A172 (cell line): Measurements from ENCODE around the gene SDC3. TPM values are rescaled to one million over a fixed set of nuclear protein-coding genes. Genes with fewer than 3 reads are reported as not detected.

Source experiments
- DNase-seq: peaks from one replicate; pipeline ENCODE4 v3.0.0-alpha.2; 2015; ENCODE audit warnings: low spot score
- total RNA-seq: library from RNA; depleted of rRNA; stranded (reverse); fragments of >200 nt; shearing (Covaris generic); gene quantifications from 2 replicates; pipeline ENCODE4 v1.2.3, GENCODE V29; 2014

SDC3 gene
- total RNA-seq, 1 experiment from 2014 or later, result 18.4 TPM

DNA sequence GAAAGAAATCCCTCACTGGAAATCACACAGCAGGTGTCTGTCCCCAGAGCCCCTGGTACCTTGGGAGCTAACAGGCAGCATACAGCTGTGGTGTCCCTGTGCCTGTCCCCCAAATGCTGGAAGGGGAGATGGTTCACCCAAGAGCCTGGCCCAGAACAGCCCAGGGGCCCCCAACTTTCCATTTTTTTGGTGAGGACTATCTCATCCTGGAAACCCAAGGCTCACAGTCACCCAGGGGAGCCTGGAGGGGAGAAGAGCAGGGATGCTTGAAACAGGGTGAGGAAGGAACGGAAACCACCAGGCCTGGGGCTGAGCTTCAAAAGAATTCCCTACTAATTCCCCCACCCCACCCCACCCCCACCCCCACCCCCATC lies 3.6 kb downstream of the SDC3 start:
- no peak for DNase-seq

DNA sequence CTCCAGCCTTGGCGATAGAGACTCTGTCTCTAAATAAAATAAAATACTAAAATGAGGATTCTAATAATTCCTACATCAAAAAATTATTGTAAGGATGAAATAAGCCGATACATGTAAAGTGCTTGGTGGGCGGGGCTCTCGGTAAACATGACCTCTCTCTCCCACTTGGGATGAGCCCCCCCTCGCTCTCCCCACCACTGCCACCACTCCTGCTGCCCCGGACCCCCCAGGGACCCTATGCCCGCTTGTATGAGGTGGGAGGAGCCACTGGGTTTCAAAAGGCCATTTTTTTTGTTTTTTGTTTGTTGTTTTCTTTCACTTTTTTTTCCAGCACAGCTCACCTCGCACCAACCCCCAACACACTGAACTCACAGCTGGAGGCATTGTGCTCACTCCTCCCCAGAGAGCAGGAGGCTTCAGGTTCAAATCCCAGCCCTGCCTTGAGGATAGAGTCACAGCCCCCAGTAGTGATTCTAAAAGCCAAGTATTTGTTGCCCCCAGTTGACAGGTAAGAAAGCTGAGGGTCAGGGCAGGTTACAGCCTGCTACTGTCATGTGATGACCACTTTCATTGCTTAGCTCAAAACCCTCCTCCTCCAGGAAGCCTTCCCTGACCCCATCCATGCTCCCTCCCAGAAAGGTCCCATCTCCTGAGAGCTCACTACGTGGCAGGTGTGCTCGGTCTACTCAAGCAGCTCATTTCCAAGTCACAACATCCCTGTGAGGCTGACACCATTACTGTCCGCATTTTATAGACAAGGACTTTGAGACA lies 4.2 kb downstream of the SDC3 start:
- DNase-seq, result no peak

DNA sequence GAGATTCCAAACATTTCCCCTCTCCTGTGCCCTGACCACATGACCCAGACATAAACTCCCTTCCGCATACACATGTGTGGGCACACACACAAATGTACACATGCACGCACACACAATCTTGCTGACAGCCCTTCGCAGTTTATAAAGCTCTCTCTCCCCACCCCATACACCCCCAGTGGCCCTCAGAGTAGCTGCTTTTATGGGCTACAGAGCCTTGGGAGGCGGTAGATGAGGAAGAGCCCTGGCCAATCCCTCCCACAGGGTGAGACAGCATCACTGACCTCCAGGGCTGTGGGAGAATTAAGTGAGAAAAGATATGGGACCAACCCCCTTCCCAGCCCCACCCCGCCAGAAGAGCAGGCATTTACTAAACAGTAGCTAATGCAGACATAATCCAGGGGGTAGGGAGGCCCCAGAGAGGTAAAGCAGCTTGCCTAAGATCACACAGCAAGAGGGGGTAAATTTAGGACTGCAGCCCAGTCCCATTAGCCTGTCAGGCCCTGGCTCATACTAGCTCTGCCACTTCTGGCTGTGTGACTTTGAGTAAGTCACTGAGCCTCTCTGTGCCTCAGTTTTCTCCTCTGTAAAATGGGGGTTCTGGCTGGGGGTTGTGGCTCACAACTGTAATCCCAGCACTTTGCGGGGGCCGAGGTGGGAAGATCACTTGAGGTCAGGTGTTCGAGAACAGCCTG lies 5.1 kb downstream of the SDC3 start:
- no peak for DNase-seq

DNA sequence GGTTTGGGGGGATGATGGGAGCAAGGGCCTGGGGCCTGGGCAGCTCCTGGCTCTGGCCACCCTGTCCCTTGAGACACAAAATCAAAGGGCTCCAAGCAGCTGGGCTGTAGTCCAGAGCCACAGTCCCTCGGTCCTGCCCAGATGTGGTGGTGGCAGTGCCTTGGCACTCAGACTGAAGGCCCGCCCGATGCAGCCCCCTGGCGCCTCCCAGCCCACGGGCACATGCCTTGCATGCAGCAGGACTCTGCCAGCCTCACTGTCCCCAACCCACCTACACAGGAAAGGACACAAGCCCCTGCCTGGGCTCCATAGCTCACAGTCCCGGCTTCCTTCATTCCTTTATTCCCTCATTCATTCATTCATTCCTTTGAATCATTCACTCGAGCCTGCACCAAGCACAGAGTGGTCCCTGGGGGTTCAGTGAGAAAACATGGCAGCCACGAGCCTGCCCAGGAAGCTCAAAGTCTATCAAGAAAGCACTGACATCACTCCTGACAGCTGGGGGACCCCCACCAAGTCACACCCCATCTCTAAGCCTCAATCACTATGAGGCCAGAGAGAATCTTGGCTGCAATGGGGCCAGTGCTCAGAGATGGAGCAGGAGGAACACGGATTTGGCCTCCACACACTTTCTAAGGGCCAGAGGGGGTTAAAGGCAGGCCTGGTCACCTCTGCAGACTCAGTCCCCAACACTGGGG lies 5.8 kb downstream of the SDC3 start:
- DNase-seq, result no peak

DNA sequence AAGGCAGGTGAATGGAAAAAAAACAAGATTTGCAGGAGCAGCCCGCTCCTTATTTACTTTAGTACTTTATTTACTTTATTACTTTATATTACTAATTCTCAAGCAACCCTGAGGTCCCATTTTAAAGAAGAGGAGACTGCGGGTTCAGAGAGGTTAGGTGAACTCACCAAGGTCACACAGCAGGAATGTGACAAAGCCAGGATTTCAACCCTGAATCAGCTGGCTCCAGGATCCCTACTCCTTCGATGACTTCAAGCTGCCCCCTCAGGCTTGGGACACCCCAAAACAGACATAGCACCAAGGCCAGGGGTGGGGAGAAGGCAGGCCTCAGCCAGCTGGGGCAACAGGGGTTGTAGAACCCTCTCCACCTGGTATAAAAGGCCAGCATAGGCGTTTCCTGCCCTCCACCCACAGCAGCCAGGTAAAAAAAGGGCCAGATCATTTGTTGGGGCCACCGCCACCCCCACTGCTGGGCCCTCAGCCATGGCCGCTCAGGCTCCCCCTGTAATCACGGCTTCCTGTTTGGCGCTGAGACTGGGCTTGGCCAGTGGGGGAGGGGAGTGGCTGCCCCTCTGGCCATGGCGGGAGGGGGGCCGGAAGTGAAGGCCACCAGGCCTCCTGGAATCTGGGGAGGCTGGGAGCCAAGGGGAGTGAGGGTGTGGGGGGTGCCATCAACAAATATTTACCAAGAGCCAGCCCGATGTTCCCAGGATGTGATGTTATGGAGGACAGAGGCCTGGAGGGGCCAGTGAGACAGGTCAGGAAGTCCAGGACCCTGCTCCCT lies 6.6 kb downstream of the SDC3 start:
- DNase-seq, result no peak

DNA sequence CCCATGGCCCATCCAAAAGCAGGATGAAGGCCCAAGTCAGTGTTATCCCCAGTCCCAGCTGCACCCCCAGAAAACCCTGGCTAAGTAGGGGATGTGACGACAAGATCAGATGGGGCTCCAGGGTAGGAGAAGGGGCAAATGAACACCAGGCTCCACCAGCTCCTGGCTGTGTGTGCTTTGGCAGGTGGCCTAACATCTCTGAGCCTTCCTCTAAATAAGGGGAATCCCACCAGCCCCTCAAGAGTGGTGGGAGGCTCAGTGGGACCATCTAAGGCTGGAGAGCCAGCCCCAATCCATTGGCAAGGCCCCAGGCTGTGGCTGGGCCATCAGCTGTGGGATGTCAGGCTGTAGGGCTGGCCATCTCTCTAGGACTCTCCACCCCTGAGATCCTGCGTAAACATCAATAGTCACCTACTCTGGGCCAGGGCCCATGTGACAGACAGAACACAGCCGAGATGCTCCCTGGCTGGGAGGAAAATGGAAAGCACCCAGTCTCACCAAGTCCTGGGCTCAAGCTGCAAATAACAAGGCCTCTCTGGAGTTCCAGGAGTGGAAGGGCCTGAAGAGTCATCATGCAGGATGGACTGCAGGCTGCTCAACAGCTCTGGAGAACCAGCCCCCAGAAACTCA lies 7.5 kb downstream of the SDC3 start:
- no peak for DNase-seq

DNA sequence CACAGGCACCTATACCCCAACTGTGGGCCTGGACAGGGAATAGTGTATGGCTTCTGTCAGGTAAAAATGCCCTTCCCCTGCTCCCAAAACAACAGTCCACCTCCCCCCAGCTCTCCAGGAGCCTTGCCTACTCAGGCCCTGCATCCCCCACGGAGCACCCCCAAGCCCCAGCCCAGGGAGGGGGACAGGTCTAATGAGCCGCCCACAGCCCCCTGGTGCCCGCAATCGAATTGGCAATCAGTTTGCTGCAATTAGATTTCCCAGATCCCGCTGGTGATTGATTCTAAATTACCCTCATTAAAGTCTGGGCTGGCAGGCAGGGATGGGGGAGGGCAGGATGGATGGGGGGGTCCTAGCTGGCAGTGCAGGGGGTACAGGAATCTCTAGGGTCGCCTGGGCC lies 8.1 kb downstream of the SDC3 start:
- no peak for DNase-seq

DNA sequence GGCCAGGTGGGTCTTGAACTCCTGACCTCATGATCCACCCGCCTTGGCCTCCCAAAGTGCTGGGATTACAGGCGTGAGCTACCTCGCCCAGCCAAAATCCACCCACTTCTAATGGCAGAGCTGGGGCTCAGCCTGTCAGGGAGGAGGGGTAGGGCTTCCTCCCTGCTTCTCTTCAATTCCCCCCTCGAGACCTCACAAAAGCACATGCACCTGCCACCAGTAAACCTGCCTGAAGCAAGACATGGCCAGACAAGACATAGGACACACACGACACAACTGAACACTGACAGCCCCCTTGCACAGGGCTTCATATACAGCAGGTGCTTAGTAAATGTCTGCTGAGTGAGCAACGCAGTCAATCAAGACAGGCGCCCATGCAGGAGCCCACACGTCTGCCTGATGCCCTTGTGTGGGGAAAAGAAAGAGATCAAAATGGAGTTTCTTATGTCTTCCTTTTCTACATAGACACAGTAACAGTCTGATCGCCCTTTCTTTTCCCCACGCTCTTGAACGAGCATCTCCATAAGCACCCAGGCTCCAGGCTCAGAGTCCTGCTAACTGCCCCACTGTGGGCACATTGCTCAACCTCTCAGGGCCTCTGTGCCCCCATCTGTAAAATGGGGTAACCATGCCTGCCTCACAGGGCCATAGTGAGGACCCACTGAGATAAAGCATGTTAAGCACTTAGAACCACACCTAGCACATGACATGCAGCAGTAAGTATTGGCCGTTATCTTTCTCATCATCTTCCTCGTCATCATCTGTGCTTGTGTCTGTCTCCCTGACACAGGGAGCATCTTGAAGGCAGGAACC lies 8.8 kb downstream of the SDC3 start:
- DNase-seq, result no peak

DNA sequence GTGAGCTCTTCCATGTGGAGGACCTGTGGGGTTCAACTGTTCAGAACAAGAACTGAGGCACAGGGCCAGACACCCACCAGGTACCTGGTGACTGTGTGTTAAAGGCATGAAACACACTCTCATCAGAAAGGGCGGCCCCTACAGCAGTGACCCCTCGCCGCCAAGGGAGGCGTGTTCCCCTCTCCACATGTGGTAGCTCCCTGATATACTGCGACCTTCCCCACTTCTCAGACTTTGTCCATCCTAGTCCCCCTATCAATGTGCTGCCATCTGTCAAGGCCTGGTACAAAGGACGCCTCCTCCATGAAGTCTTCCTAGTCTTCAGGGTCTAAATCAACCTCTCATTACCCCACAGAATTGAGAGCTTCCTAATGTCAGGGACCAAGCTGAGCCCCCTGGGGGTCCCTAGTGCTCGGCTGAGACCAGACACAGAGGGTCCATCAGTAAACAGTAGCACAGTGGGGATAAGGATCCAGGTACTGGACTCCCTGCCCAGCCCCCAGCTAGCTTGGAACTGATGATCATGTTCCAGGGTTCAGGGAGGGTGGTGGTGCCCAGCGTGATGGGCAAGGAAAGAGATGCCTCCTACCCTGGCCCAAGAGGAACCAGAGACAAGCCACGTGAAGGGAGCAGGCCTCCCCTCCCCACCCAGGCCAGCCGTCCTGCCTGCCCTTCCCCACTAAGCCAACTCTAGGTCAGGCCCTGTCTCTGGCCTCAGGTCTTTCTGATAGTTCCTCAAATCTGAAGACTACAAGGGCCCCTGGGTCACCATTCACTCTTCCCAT lies 10.3 kb downstream of the SDC3 start:
- no peak for DNase-seq

DNA sequence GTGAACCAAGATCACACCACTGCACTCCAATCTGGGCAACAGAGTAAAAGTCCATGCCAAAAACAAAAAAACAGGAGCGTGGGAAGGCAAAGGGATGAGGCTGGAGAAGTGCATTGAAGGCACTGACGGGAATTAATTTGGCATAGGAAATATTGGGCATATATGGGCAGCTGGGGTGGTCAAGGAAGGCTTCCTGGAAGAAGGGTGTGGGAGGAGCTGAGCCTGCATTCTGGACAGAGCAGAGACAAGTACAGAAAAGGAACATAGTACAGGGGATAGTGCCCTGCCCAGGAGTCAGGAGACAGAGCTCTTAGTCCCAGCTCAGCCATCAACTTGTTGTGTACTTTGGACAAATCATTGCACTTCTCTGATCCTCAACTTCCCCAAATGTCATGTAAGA lies 11.7 kb downstream of the SDC3 start:
- DNase-seq, result no peak

DNA sequence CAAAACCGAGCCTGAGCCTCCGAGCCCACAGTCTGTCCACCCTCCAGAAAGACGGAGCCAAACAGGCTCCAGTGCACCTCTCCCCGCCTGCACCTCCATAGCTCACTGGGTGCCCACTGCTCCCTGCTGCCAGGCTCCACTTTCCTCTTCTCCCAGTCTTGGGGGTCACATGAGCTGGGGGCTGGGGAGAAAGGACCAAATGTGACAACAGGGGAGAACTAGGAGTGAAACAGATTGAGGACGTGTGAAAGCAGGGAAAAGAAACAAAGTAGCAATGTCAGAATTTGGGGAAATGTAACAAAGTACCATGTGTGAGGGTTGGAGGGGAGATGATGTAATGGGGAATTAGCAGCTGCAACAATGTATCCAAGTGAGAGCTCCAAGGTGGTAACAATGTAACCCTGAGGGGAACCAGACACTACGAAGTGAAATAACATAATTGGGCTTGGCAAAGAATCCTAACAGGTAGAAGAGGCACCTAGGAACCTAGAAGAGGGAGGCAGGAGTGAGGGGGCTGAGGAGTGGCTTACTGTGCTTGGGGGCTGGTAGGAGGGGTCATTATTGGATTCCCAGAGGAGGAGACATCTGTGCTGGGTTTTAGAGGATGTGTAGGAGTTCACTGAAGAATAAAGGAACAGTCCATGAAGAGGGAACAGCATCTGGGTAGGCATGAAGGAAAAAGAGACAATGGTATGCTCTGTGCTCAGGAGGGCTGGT lies 12.5 kb downstream of the SDC3 start:
- DNase-seq, result no peak

DNA sequence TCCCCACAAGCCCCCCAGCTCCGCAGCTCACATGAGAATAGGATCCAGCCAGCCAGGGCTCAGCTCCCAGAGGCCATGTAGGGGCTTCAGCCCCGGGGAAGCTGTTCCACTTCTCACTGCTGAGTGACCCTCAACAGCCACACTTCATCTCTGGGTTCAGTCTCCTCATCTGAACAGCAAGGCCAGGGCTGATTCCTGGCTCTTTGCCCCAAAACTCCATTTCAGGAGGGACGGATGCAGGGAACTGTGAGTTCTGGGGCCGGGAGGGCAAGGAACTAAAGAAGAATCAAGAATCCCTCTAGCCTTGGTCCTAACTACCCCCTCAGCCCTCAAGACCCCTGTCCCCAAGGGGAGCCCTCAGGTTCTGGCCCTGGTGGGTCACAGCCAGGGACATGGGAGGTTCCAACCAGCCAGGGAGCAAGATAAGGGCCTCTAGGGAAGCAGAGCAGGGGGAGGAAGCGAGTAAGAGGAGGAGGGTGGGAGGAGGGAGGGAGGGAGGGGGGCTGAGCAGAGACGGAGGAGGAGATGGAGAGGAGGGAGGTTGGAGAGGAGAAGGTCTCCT lies 13.1 kb downstream of the SDC3 start:
- no peak for DNase-seq

DNA sequence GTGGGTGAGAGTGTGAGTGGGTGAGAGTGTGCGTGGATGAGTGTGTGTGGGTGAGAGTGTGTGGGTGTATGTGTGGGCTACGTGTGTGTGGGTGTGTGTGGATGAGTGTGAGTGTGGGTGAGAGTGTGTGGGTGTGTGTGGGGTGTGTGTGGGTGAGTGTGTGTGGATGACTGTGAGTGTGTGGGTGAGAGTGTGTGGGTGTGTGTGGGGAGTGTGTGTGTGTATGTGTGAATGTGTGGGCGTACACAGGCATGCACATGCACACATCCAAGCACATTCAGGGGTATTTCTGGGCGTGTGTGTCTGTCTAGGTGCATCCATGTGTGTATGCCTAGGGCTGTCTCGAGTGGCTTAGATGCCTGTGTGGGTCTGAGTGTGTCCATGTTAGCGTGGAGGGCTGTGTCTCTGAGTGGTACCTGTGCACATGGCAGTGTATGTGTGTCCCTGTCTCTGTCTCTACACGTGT lies 14.0 kb downstream of the SDC3 start:
- DNase-seq, result no peak

DNA sequence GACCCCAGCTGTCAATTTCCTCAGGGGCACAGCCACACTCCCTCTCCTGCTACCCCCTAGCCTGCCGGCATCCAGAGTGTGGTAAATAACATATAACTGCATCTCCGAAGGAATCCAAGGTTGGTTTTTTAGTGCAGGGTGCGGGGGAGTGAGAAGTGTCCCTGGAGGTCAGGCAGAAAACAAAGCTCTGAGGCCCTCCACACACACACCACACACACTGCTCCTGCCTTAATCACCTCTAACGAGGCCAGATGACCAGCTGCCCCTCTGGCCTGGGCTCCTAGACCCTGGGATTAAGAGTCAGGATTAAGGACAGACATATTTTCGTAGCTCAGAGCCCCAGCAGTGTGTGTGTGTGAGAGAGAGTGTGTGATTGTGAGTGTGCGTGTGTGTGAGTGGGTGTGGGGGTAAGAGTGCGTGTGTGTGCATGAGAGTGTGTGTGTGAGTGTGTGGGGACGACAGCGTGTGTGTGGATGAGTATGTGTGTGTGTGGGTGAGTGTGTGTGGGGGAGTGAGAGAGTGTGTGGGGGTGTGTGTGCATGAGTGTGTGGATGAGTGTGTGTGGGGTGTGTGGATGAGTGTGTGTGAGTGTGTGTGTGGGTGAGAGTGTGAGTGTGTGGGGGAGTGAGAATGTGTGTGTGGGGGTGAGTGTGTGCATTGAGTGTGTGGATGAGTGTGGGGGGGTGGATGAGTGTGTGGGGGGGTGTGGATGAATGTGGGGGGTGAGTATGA lies 14.6 kb downstream of the SDC3 start:
- no peak for DNase-seq

DNA sequence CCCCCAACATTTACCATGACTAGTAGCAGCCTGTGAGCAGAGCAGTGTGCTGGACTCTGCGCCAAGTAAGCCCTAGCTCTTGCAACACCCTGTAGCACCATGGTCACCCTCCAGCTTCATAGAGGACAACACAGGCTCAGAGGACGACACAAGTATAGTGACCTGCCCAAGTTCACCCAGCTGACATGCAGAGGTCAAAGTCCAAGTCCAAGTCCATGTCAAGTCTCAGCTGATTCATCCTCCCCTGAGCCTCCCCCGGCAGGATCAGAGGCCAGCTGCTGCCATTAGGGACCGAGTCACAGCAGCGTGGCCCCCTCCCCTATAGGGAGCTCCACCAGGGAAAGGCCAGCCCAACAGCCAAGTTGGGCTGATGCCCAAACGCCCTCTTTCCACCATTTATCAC lies 15.9 kb downstream of the SDC3 start:
- no peak for DNase-seq

DNA sequence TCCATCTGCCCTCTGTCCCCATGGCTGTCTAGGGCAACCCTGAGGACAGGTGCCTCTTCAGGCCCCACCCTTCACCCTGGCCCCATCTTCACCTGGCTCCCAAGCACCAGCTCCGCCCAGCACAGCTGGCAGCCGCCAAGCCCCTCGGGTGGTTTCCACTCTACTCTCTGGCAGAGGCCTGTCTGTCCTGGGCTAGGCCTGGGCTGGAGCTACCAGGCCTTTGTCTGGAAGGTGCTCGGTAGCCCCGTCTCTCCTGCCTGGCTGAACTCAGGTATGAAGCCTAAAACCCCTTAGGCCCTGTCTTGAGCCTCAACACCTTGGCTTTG lies 17.4 kb downstream of the SDC3 start:
- DNase-seq, result no peak

DNA sequence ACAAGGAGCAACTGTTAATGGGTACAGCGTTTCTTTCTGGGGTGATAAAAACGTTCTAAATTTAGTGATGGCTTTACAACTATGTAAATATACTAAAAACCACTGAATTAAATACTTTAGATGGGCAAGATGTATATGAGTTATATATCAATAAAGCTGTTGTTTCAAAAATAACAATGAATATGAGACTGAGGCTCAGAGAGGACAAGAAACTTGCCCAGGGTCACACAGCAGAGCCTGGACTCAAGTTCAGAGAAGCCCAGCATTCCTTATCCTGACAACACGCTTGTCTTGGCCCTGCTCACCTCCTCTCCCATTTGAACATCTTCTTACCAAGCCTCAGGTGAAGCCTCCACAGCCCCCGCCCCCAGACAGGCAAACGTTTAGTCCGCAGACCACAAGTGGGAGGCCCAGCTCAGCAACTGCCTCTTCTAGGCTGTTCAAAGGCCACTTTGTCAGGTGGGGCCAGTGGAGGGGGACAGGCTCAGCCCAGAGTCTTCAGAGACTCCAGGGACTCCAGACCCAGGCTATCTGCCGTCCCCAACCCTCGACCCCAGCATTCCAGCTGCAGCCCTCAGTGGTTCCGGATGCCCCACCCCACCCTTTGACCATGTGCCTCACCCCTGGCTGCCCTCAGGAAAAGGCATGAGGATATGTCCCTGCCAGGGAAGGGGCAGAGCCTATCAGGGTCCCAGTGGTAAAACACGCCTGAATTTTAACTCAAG lies 17.9 kb downstream of the SDC3 start:
- no peak for DNase-seq

DNA sequence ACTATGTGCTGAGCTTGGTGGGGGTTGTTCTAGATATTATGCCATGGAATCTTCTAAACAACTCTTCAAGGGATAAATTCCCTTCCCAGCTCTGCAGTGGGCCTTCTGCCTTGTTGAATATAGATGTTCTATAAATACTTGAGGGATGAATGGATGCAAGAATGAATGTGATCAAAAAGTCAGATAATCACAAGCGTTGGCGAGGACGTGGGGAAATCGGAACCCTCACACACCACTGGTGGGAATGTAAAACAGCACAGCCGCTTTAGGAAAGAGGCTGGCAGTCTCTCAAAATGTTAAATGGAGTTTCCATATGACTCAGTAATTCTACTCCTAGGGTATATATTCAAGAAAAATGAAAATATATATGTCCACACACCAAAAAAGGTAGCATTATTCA lies 19.0 kb downstream of the SDC3 start:
- DNase-seq, result no peak
